ENCODE data around the gene CSMD2.

The CSMD2 gene

GRCh38 chr1:33641104-33641830 is 523.8 kb downstream of the CSMD2 start:
- TF ChIP-seq, protein P1, sequence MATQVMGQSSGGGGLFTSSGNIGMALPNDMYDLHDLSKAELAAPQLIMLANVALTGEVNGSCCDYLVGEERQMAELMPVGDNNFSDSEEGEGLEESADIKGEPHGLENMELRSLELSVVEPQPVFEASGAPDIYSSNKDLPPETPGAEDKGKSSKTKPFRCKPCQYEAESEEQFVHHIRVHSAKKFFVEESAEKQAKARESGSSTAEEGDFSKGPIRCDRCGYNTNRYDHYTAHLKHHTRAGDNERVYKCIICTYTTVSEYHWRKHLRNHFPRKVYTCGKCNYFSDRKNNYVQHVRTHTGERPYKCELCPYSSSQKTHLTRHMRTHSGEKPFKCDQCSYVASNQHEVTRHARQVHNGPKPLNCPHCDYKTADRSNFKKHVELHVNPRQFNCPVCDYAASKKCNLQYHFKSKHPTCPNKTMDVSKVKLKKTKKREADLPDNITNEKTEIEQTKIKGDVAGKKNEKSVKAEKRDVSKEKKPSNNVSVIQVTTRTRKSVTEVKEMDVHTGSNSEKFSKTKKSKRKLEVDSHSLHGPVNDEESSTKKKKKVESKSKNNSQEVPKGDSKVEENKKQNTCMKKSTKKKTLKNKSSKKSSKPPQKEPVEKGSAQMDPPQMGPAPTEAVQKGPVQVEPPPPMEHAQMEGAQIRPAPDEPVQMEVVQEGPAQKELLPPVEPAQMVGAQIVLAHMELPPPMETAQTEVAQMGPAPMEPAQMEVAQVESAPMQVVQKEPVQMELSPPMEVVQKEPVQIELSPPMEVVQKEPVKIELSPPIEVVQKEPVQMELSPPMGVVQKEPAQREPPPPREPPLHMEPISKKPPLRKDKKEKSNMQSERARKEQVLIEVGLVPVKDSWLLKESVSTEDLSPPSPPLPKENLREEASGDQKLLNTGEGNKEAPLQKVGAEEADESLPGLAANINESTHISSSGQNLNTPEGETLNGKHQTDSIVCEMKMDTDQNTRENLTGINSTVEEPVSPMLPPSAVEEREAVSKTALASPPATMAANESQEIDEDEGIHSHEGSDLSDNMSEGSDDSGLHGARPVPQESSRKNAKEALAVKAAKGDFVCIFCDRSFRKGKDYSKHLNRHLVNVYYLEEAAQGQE (IDR thresholded peaks at IDR 0.05; ENCODE audit: insufficient read depth in 1 of 2, low read depth in 2 of 2, low read length in 2 of 2): no peak
- TF ChIP-seq SIN3A (IDR thresholded peaks at IDR 0.05; ENCODE audit: borderline replicate concordance, insufficient read depth, low read length): no peak
- TF ChIP-seq TAF1 (IDR thresholded peaks at IDR 0.05; ENCODE audit: borderline replicate concordance, insufficient read depth, low read length): no peak
- no peak for TF ChIP-seq FOXP2 (optimal IDR thresholded peaks at IDR 0.05; ENCODE audit: borderline replicate concordance, extremely low read depth, extremely low read length, insufficient read depth)

DNA sequence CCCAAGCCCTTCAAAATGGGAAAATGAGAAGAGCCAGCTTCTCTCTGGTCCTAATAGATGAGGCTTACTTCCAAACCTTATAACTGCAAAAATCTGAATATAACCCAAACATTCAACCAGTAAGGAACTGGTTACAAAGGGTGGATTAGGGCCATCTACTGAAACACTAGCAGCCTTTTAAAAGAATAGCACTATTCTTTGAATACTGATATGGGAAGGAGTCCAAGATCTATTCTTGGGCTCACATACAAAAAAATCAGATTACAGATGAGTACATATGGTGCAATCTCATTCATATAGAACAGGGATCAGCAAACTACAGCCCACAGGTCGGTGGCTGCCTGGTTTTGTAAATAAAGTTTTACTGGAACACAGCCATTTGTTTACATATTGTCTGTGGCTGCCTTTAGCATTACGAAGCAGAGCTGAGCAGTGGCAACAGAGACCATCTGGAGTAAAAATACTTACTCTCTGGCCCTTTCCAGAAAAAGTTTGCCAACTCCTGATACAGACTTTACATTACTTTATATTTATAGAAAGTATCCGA is 524.8 kb downstream of the CSMD2 start:
- TF ChIP-seq TAF1 (IDR thresholded peaks at IDR 0.05; ENCODE audit: borderline replicate concordance, insufficient read depth, low read length): no peak
- no peak for TF ChIP-seq POLR2AphosphoS5 (IDR thresholded peaks at IDR 0.05; ENCODE audit: low read depth, low read length)

- TF ChIP-seq TAF1 (IDR thresholded peaks at IDR 0.05; ENCODE audit: borderline replicate concordance, insufficient read depth, low read length) (no peak), POLR2AphosphoS5 (IDR thresholded peaks at IDR 0.05; ENCODE audit: low read depth, low read length) (no peak), SIN3A (IDR thresholded peaks at IDR 0.05; ENCODE audit: borderline replicate concordance, insufficient read depth, low read length) (no peak), FOXP2 (optimal IDR thresholded peaks at IDR 0.05; ENCODE audit: borderline replicate concordance, extremely low read depth, extremely low read length, insufficient read depth) (no peak)
- TF ChIP-seq, protein P1 (IDR thresholded peaks at IDR 0.05; ENCODE audit: insufficient read depth in 1 of 2, low read depth in 2 of 2, low read length in 2 of 2): no peak
Measured at GRCh38 chr1:33637846-33638440, 527.1 kb downstream of the CSMD2 start.

- TF ChIP-seq, protein P1 (IDR thresholded peaks at IDR 0.05; ENCODE audit: insufficient read depth in 1 of 2, low read depth in 2 of 2, low read length in 2 of 2): no peak
- TF ChIP-seq FOXP2 (optimal IDR thresholded peaks at IDR 0.05; ENCODE audit: borderline replicate concordance, extremely low read depth, extremely low read length, insufficient read depth) (no peak), POLR2AphosphoS5 (IDR thresholded peaks at IDR 0.05; ENCODE audit: low read depth, low read length) (no peak), SIN3A (IDR thresholded peaks at IDR 0.05; ENCODE audit: borderline replicate concordance, insufficient read depth, low read length) (no peak), TAF1 (IDR thresholded peaks at IDR 0.05; ENCODE audit: borderline replicate concordance, insufficient read depth, low read length) (no peak)
Measured at GRCh38 chr1:33636209-33636608, 528.8 kb downstream of the CSMD2 start.

DNA sequence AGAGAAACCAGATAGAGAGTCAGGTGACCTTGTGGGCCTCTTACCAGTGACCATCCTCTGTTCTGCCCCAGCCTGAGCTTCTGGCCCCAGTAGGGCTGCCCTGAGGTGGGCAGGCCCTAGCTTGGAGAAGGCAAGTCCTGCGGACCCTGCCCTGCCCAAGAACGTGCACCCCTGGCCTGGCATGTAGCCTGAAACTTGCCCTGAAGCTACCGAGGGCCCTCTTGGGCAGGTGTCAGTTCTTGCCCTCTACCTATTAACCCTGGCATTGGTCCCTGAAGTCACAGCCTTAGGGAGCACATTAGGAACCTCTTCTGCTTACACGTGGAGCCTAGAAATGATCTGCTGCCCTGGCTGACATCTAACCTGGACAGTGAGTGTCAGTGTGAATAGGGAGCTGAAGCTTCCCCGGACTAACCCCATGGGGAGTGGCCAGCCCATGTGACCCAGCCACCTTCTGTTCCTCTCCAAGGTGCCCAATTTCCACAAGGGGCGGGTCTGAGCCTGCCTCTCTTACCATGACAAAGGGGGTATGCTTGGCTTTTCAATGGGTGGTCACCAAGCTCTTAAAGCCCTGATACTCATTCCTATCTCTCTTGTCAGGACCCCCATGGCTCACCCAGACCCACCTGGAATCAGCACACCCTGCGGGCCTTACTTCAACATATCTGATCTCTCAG is 529.6 kb downstream of the CSMD2 start:
- TF ChIP-seq SIN3A (IDR thresholded peaks at IDR 0.05; ENCODE audit: borderline replicate concordance, insufficient read depth, low read length) (no peak), TAF1 (IDR thresholded peaks at IDR 0.05; ENCODE audit: borderline replicate concordance, insufficient read depth, low read length) (no peak), FOXP2 (optimal IDR thresholded peaks at IDR 0.05; ENCODE audit: borderline replicate concordance, extremely low read depth, extremely low read length, insufficient read depth) (no peak), POLR2AphosphoS5 (IDR thresholded peaks at IDR 0.05; ENCODE audit: low read depth, low read length) (no peak)
- TF ChIP-seq, protein P1 (IDR thresholded peaks at IDR 0.05; ENCODE audit: insufficient read depth in 1 of 2, low read depth in 2 of 2, low read length in 2 of 2): no peak

All from PFSK-1 (cell line).